HEK293 (cell line): ENCODE results near the gene GNPTG.

Experiments
- KLF7 ChIP-seq: fragments of 450-650 bp; formaldehyde crosslinking; IDR thresholded peaks from 2 replicates; pipeline ENCODE4 v1.5.1; 2016; ENCODE audit warnings: missing biosample characterization, missing genetic modification characterization, borderline replicate concordance
- ZBTB7A ChIP-seq: fragments of 450-650 bp; formaldehyde crosslinking; IDR thresholded peaks from 2 replicates; pipeline ENCODE4 v1.5.1; 2016; ENCODE audit warnings: low read depth, missing biosample characterization, missing genetic modification characterization

- TF ChIP-seq KLF7 (tag by site-specific recombination): no peak
- TF ChIP-seq ZBTB7A (tag by site-specific recombination): no peak
Measured at GRCh38 chr16:1326946-1327618, 24.6 kb upstream of the GNPTG start.
